ENCODE results near the gene MEGF8. TPM values are rescaled to one million over a fixed set of nuclear protein-coding genes. Genes with fewer than 3 reads are reported as not detected.

MEGF8 gene
- total and polyA plus RNA-seq, 2 of the 8 experiments (the other 6 are each of a cell fraction or from before 2014, with no cell fraction given), result 13.0 to 23.7 TPM

- Histone ChIP-seq H3K4me1 (replicated peaks in 1 of 4; ENCODE audit: control insufficient read depth in 3 of 4, insufficient read depth in 4 of 4, low read length in 3 of 4) (peaks cover 7 to 18% (median 13%) of the 10 kb centered on the region in 4 experiments; a peak in 6 of 7 replicates), H4K5ac (ENCODE audit: insufficient read length, low read depth, low read length) (no peak overlapping the region), H3K27me3 (replicated peaks in 1 of 4; ENCODE audit: control insufficient read depth in 3 of 4, extremely low read depth in 1 of 4, insufficient read depth in 3 of 4, low read length in 3 of 4) (peaks cover 0 to 10% (median 5%) of the 10 kb centered on the region in 4 experiments; a peak in 5 of 7 replicates), H3K36me3 (ENCODE audit: control insufficient read depth in 2 of 4, insufficient read depth in 4 of 4, low read length in 3 of 4) (no peaks in the 10 kb centered on the region), H2AFZ (ENCODE audit: low read length) (no peak overlapping the region), H2BK120ac (replicated peaks; ENCODE audit: low read depth, low read length) (no peak overlapping the region), H3K14ac (ENCODE audit: insufficient read length) (no peak overlapping the region), H3K23ac (ENCODE audit: insufficient read length) (no peak overlapping the region), H4K8ac (ENCODE audit: extremely low read depth, insufficient read depth, low read length) (no peak overlapping the region), H3K9me3 (ENCODE audit: insufficient read depth in 2 of 2, low read depth in 1 of 2, low read length in 1 of 2) (no peaks in the 10 kb centered on the region), H2BK20ac (ENCODE audit: low read length) (no peak overlapping the region), H3K9ac (replicated peaks in 1 of 4; ENCODE audit: extremely low read depth in 1 of 4, low read depth in 3 of 4, low read length in 3 of 4) (no peak overlapping the region), H4K91ac (replicated peaks; ENCODE audit: insufficient read length, low read length) (no peak overlapping the region), H3K18ac (ENCODE audit: extremely low read depth, low read length) (no peak overlapping the region), H4K20me1 (replicated peaks in 1 of 2; ENCODE audit: control insufficient read depth in 1 of 2, insufficient read depth in 2 of 2, low read length in 2 of 2) (peaks cover 4 to 21% of the 10 kb centered on the region in 2 experiments), H3K56ac (replicated peaks; ENCODE audit: insufficient read length, low read depth, low read length) (no peak overlapping the region), H2BK15ac (ENCODE audit: low read length) (no peak overlapping the region), H2BK12ac (ENCODE audit: low read depth, low read length) (no peak overlapping the region), H3K79me1 (ENCODE audit: low read depth, low read length) (peaks cover 10% of the 10 kb centered on the region), H3K4me3 (ENCODE audit: extremely low read depth in 1 of 4, insufficient read depth in 2 of 4, low read depth in 3 of 4, low read length in 4 of 4) (no peak overlapping the region), H3K79me2 (ENCODE audit: control insufficient read depth in 1 of 2, insufficient read depth in 2 of 2, low read length in 2 of 2) (peaks cover 0 to 6% of the 10 kb centered on the region in 2 experiments; a peak in 1 of 4 replicates), H3K27ac (ENCODE audit: low read depth, low read length) (no peak overlapping the region), H3K4me2 (ENCODE audit: insufficient read depth in 1 of 2, low read depth in 2 of 2, low read length in 2 of 2) (peak overlapping the region in 1 of 2 experiments; percentile 94; a peak in 1 of 4 replicates), H2AK5ac (ENCODE audit: low read depth, low read length) (no peak overlapping the region), H3K23me2 (ENCODE audit: low read depth, low read length) (peaks cover 19% of the 10 kb centered on the region; the same call in 1 of the 2 replicates), H2BK5ac (ENCODE audit: low read depth, low read length) (no peak overlapping the region), H3K4ac (replicated peaks; ENCODE audit: insufficient read length, low read depth, low read length) (no peak overlapping the region)
- FAIRE-seq, result no peak
- POLR2A ChIA-PET (ENCODE audit: partially characterized antibody), result interaction anchor here (0.9 to 7.7 kb wide), 9 partner anchors 12 to 540 kb away, joined by 3 to 47 read pairs (median 4); partner anchors contain the start of genes CNFN and RPS19
- no peak for DNase-seq (ENCODE audit: low read depth in 1 of 2, low spot score in 2 of 2)
- CTCF ChIA-PET (ENCODE audit: partially characterized antibody), result interaction anchor here (0.6 to 3.2 kb wide), 22 partner anchors 9 to 1925 kb away, joined by 3 to 27 read pairs (median 4); no protein-coding TSS in a partner anchor
- 89% methylated on average over 1 of the region's 1 CpG; no CpG with 5 or more reads in 1 of the 2 experiments for WGBS, 2 experiments (ENCODE audit: extremely low coverage in 1 of 2, insufficient coverage in 1 of 2, insufficient read length in 1 of 2, insufficient replicate concordance in 2 of 2, low coverage in 1 of 2, low lambda C conversion rate in 2 of 2, missing lambda C conversion rate in 1 of 2)
- TF ChIP-seq EP300 (IDR thresholded peaks at IDR 0.05; ENCODE audit: borderline replicate concordance in 1 of 2, low read depth in 2 of 2, low read length in 2 of 2) (no peak), RXRA (IDR thresholded peaks at IDR 0.05; ENCODE audit: insufficient read depth, low read depth, low read length) (no peak), RFX5 (IDR thresholded peaks at IDR 0.05; ENCODE audit: borderline replicate concordance, low read depth, low read length) (no peak), MAX (IDR thresholded peaks at IDR 0.05) (no peak), JUND (IDR thresholded peaks at IDR 0.05; ENCODE audit: low read length) (no peak), CTBP2 (IDR thresholded peaks at IDR 0.05; ENCODE audit: borderline replicate concordance, insufficient read depth, insufficient read length, low read length) (no peak), E2F6 (IDR thresholded peaks at IDR 0.05) (no peak), ATF2 (IDR thresholded peaks at IDR 0.05; ENCODE audit: low read length) (no peak), NANOG (IDR thresholded peaks at IDR 0.05; ENCODE audit: insufficient read depth, low read depth, low read length, poor library complexity, severe bottlenecking) (no peak)
Observed at GRCh38 chr19:42400404-42400803, 75.0 kb downstream of the MEGF8 start.
